Dendritic cell treated with granulocyte-macrophage colony-stimulating factor and Interleukin-4, amounts not matched to agents 40 ng/mL and 50 ng/mL, for 4 days (primary cell): ENCODE data around the gene GSK3B.
"Not testable (repeated sequence)": the region's sequence is repeated elsewhere in the genome, so short reads cannot be mapped to it uniquely, and the experiment has no call there.

ENCODE experiments used
- H3K27ac Mint-ChIP-seq: one replicate; pipeline ENCODE4 v1.8.0; 2022; ENCODE audit warnings: mild to moderate bottlenecking, mixed read lengths
- H3K27me3 Mint-ChIP-seq: one replicate; pipeline ENCODE4 v1.8.0; 2022; ENCODE audit warnings: mild to moderate bottlenecking, mixed read lengths
- H3K36me3 Mint-ChIP-seq: one replicate; pipeline ENCODE4 v1.8.0; 2022; ENCODE audit warnings: low read depth, mixed read lengths
- H3K4me1 Mint-ChIP-seq: one replicate; pipeline ENCODE4 v1.8.0; 2022; ENCODE audit warnings: low read depth, mixed read lengths
- H3K4me3 Mint-ChIP-seq: one replicate; pipeline ENCODE4 v1.8.0; 2022; ENCODE audit warnings: mild to moderate bottlenecking, moderate library complexity, mixed read lengths
- H3K9me3 Mint-ChIP-seq: one replicate; pipeline ENCODE4 v1.8.0; 2022; ENCODE audit warnings: mixed read lengths
- intact Hi-C: fragments of 100-400 bp; cut with micrococcal nuclease; formaldehyde crosslinking; loops from one replicate; pipeline ENCODE4 v1.15.0; 2022

Gene GSK3B

DNA sequence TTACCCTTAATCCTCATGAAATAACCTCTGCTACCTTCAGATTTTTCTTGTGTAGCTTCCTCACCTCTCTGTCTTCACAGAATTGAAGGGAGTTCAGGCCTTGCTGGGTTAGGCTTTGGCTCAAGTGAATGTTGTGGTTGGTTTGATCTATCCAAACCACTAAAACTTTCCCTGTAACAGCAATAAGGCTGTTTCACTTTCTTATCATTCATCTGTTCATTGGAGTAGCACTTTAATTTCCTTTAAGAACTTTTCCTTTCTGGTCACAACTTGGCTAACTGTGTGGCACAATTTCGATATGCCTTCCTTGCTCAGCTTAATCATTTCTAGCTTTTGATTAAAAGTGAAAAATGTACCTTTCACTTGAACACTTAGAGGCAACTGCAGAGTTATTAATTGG is 182.5 kb downstream of the GSK3B start:
- H3K36me3 Mint-ChIP-seq: peaks cover 43% of the 10 kb centered on the region
- intact Hi-C loops: no loop called here
- H3K4me3 Mint-ChIP-seq: no peak overlapping the region
- H3K4me1 Mint-ChIP-seq: no peaks in the 10 kb centered on the region
- no peaks in the 10 kb centered on the region for H3K9me3 Mint-ChIP-seq
- no peaks in the 10 kb centered on the region for H3K27me3 Mint-ChIP-seq
- no peak overlapping the region for H3K27ac Mint-ChIP-seq

DNA sequence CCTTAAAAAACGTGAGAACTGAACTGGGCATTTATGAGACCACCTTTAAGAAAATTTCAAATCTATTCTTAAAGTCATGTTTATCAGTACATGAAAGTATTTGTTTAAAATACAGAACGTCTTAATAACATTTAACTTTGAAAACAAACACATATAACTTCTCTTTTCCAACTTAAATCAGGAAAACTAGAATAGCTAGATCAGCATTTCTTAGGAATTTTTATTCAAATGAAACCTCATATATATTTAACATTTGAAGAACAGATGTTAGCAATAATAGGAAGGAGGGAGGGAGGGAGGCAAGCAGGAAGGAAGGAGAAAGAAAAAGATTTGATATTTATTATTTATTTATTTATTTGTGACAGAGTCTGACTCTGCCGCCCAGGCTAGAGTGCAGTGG is 192.2 kb downstream of the GSK3B start:
- Mint-ChIP-seq H3K36me3 (peaks cover 32% of the 10 kb centered on the region), H3K9me3 (no peaks in the 10 kb centered on the region), H3K27me3 (no peaks in the 10 kb centered on the region), H3K4me3 (no peak overlapping the region), H3K4me1 (no peaks in the 10 kb centered on the region), H3K27ac (no peak overlapping the region)
- intact Hi-C loops: no loop called here

DNA sequence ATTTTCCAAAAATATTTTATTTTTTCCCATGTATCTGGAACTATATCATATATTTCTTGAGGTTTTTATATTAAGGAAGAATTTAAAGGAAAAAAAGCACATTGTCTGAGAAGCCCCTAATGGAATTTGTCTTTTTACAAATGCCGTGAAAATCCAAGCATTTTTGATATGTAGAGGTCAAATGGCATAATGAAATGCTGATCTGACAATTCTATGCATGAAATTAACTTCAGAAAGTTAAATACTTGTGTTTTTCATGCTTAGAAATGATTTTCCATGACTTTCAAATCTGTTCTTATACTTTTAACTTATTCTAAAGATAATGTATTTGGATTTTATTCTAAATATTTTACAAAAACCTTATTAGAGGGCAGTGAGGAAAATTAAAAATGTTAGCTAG is 193.1 kb downstream of the GSK3B start:
- intact Hi-C loops: no loop called here
- Mint-ChIP-seq H3K4me1 (no peaks in the 10 kb centered on the region), H3K4me3 (no peak overlapping the region), H3K9me3 (no peaks in the 10 kb centered on the region), H3K36me3 (peaks cover 31% of the 10 kb centered on the region), H3K27me3 (no peaks in the 10 kb centered on the region), H3K27ac (no peak overlapping the region)

DNA sequence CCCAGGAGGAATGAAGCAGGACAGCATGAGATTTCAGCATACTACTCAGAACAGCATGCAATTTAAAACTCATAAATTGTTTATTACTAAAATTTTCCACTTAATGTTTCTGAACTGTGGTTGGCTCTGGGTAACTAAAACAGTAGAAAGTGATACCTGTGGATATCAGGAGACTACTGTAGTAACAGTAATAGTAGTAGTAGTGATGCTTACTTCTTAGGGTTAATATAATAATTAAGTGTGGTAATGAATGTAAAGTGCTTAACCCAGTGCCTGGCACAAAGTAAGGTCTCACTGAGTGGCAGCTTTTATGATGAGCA is 195.1 kb downstream of the GSK3B start:
- Mint-ChIP-seq H3K27ac (no peak overlapping the region), H3K27me3 (no peaks in the 10 kb centered on the region), H3K4me1 (peaks cover 6% of the 10 kb centered on the region), H3K36me3 (peaks cover 42% of the 10 kb centered on the region), H3K9me3 (no peaks in the 10 kb centered on the region), H3K4me3 (no peak overlapping the region)
- intact Hi-C loops: loop anchor here (10.0 kb wide), 1 partner anchor 426 kb away; no protein-coding TSS in a partner anchor

DNA sequence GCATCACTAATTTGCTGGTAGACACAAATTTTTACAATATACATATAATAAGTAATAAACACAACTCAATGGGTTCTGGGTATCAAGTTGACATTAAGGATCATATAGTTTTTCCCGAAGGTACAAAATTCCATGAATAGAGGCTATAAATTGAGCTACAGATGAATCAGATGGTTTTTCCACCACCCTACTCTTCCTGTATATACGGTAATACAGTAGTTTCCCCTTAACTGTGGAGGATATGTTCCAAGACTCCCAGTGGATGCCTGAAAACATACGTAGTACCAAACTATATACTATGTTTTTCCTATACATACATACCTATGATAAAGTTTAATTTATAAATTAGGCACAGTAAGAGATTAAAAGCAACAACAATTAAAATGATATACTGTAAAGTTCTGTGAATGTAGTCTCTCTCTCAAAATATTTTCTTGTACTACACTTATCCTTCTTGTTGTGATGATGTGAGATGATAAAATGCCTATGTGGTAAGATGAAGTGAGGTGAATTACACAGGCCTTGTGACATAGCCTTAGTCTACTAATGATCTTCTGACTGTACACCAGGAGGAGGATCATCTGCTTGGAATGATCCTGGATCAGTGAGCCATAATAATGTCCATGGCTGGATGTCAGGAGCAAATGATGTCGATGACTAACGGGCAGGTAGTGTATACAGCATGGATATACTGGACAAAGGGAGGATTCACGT is 195.6 kb downstream of the GSK3B start:
- Mint-ChIP-seq H3K27ac (no peak overlapping the region), H3K4me3 (no peak overlapping the region), H3K36me3 (peaks cover 42% of the 10 kb centered on the region), H3K27me3 (no peaks in the 10 kb centered on the region), H3K4me1 (peaks cover 6% of the 10 kb centered on the region), H3K9me3 (no peaks in the 10 kb centered on the region)
- intact Hi-C loops: loop anchor here (10.0 kb wide), 1 partner anchor 426 kb away; no protein-coding TSS in a partner anchor

DNA sequence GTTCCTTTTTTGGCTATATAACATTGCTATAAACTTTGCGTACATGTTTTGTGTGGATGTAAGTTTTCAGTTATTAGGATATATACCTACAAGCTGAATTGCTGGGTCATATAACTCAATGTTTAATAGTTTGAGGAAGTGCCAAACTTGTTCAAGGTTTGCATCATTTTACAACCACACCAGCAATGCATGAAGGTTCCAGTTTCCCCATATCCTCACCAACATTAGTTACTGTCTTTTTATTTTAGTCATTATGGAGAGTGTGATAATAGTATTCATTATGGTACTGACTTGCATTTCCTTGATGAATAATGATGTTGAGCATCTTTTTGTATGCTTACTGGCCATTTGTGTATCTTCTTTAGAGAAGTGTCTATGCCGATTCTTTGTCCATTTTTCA is 200.1 kb downstream of the GSK3B start:
- Mint-ChIP-seq H3K27ac (no peak overlapping the region), H3K9me3 (peaks cover 7% of the 10 kb centered on the region), H3K27me3 (no peaks in the 10 kb centered on the region), H3K36me3 (peaks cover 54% of the 10 kb centered on the region), H3K4me3 (no peak overlapping the region), H3K4me1 (peaks cover 15% of the 10 kb centered on the region)
- intact Hi-C loops: loop anchor here (5.0 to 10.0 kb wide), 4 partner anchors 198 to 663 kb away; partner anchors contain the start of gene GSK3B

DNA sequence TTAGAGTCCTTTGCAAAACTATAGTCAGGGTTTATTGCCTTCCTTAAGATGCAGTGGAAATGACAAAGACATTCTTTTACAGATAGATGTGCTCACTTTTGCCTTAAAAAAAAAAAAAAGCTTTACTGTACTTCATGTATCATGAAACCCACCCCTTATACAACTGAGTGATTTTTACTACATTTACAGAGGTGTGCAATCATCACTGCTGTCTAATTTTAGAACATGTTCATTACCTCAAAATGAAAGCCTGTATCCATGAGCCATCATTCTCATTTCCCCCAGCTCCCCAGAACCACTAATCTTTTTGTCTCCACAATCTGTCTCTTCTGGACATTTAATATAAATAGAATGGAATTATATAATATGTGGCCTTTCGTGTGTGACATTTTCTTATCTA is 200.5 kb downstream of the GSK3B start:
- Mint-ChIP-seq H3K4me3 (no peak overlapping the region), H3K27me3 (no peaks in the 10 kb centered on the region)

DNA sequence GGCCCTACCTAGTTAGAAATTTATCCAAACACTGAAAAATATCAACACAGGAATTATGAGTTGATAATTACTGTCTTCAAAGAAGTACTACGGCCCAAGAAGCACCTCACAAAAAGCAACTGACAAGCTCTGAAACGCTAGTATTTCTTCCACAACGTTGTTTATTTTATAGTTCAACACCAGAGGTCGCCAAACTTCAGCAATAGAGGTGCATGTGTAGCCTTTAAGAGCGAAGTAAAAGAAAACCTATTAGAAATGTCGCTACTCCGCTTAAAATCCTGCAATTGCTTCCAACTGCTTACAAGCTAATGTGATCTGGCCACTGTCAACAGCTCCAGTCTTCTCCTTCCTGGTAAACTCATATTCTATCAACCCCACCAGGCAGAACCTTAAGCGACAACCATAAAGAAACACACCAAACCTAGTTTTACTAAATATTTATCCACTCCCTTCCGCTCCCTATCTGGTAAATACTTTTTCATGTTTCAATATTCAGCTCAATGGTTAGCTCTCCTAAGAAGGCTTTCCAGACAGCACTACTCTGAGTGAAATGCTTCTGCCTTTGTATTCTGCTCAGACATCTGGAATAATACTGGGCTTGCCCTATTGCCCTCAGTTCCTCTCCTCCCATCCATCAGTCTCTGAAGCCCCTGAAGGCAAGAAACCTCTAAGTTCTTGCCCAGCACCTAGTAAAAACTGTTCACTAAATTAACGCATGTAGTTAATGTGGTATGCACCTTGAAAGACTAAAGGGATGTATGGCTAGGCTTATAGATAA is 202.1 kb downstream of the GSK3B start:
- Mint-ChIP-seq H3K4me3 (no peak overlapping the region), H3K27me3 (no peaks in the 10 kb centered on the region), H3K4me1 (peaks cover 15% of the 10 kb centered on the region), H3K36me3 (peaks cover 60% of the 10 kb centered on the region), H3K9me3 (peaks cover 24% of the 10 kb centered on the region), H3K27ac (no peak overlapping the region)
- intact Hi-C loops: loop anchor here (2.0 to 10.0 kb wide), 6 partner anchors 200 to 665 kb away; partner anchors contain the start of gene GSK3B

More for the DNA sequence above, 200.5 kb downstream of the GSK3B start:
- Mint-ChIP-seq H3K27ac (no peak overlapping the region), H3K9me3 (peaks cover 11% of the 10 kb centered on the region), H3K4me1 (peaks cover 15% of the 10 kb centered on the region), H3K36me3 (peaks cover 54% of the 10 kb centered on the region)
- intact Hi-C loops: loop anchor here (2.0 to 10.0 kb wide), 6 partner anchors 199 to 664 kb away; partner anchors contain the start of gene GSK3B

DNA sequence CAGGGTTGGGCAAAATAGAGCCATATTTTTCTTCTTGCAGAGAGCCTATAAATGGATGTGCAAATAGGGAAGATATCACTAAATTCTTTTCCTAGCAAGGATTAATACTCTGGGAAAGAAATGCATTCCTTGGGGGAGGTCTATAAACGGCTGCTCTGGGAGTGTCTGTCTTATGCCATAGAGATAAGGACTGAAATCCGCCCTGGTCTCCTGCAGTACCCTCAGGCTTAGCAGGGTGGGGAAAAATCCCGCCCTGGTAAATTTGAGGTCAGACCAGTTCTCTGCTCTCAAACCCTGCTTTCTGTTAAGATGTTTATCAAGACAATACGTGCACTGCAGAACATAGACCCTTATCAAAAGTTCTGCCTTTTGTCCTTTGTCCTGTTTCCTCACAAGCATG is 205.6 kb downstream of the GSK3B start:
- H3K4me3 Mint-ChIP-seq, H3K27me3 Mint-ChIP-seq, H3K27ac Mint-ChIP-seq, intact Hi-C loops, H3K4me1 Mint-ChIP-seq: not testable (repeated sequence)
- Mint-ChIP-seq H3K9me3 (peaks cover 24% of the 10 kb centered on the region), H3K36me3 (peaks cover 59% of the 10 kb centered on the region)

DNA sequence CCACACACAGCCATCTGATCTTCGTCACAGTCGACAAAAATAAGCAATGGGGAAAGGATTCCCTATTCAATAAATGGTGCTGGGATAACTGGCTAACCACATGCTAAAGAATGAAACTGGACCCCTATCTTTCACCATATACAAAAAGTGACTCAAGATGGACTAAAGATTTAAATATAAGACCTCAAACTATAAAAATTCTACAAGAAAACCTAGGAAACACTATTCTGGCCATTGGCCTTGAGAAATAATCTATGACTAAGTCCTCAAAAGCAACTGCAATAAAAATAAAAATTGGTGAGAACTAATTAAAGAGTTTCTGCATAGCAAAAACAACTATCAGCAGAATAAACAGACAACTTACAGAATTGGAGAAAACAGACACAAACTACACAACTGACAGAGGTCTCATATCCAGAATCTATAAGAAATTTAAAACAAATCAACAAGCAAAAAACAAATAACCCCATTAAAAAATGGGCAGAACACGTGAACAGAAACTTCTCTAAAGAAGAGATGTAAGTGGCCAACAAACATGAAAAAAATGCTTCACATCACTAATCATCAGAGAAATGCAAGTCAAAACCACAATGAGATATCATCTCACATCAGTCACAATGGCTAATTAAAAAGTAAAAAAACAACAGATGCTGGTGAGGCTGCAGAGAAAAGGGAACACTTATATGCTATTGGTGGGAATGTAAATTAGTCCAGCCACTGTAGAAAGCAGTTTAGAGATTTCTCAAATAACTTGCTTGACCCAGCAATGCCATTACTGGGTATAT is 208.3 kb downstream of the GSK3B start:
- H3K36me3 Mint-ChIP-seq: peaks cover 71% of the 10 kb centered on the region
- H3K9me3 Mint-ChIP-seq: peaks cover 24% of the 10 kb centered on the region
- H3K27me3 Mint-ChIP-seq: no peaks in the 10 kb centered on the region
- intact Hi-C loops: no loop called here
- no peak overlapping the region for H3K27ac Mint-ChIP-seq
- no peaks in the 10 kb centered on the region for H3K4me1 Mint-ChIP-seq
- H3K4me3 Mint-ChIP-seq: no peak overlapping the region

DNA sequence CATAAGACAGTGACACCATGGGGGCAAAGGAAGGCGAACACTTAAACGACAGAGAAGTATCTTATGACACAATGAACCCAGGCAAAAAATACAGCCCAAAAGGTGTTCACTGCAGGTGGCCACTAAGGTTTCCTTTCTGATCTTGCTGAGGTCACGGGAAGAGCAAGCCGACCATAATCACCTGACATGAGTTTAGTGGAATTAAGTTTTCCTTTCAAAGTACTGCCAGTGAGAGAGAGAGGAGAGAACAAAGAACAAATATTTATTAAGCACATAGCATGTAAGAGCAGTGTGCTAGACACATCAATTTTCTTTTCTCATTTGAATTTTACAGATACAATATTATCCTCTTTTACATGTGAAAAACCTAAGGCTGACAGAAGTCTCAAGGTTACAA is 210.1 kb downstream of the GSK3B start:
- Mint-ChIP-seq H3K36me3 (peaks cover 70% of the 10 kb centered on the region), H3K27ac (no peak overlapping the region), H3K4me3 (no peak overlapping the region), H3K9me3 (peaks cover 17% of the 10 kb centered on the region), H3K27me3 (no peaks in the 10 kb centered on the region), H3K4me1 (no peaks in the 10 kb centered on the region)
- intact Hi-C loops: no loop called here

DNA sequence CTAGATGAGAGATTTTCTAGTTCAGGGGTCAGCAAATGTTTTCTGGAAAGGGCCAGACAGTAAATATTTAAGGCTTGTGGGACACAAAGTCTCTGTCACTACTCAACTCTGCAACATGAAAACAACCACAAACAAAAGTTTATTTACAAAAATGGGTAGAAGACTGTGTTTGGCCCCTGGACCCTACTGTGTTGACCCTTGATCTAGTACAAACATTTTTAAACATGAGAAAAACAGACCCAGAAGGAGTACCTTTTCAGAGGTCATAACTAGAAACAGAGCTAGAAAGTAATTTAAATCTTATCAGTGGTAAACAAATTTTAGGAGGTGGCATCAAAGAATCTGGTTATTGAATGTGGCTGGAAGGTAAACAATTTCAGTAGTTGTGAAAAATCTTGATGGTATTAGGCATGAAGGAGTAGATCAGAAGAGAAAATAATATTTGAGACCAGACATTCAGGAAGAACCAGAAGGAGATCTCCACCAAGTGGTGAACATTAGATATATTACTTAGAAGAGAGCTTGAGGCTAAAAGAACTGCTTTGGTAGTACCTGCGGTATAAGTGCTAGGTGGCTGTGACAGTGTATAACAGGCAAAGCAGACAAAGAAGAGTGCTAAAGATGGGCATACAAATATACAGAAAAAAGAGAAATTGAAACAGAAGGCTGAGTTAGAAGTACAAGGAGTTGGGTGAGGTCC is 210.6 kb downstream of the GSK3B start:
- intact Hi-C loops: no loop called here
- Mint-ChIP-seq H3K27me3 (no peaks in the 10 kb centered on the region), H3K4me3 (no peak overlapping the region), H3K36me3 (peaks cover 65% of the 10 kb centered on the region), H3K9me3 (peaks cover 11% of the 10 kb centered on the region), H3K4me1 (no peaks in the 10 kb centered on the region), H3K27ac (no peak overlapping the region)

DNA sequence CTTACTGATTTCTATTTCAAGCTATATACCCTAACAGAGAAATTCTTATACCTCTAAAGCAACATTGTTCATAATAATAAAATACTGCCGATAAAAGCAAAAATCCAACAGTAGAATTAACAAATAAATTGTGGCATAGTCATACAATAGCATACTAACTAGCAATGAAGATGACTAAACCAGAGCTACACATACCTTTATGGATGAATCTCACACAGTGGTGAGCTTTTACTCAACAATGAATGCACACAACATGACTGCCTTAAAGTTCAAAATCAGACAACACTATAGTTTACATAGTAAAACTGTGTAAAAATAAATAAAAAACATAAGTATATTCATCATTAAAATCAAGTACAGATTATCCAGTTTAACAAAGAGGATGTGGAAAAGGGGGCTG is 213.3 kb downstream of the GSK3B start:
- Mint-ChIP-seq H3K27ac (no peak overlapping the region), H3K4me3 (no peak overlapping the region), H3K36me3 (peaks cover 43% of the 10 kb centered on the region), H3K4me1 (no peaks in the 10 kb centered on the region), H3K9me3 (no peaks in the 10 kb centered on the region), H3K27me3 (no peaks in the 10 kb centered on the region)
- intact Hi-C loops: no loop called here
